Esophagus squamous epithelium (tissue), 4 donors: ENCODE data around the gene HERC2.

Experiments used
- POLR2A ChIP-seq, 4 donors: fragments of 450-650 bp; IDR thresholded peaks; one replicate each; pipeline ENCODE4 v1.6.1; 2017; ENCODE audit warnings: antibody characterized with exemption in 4 of 4, mild to moderate bottlenecking in 4 of 4, moderate library complexity in 3 of 4
- TF ChIP-seq, protein P1 (sequence below), 6 experiments: fragments of 450-650 bp in 4 of 6; fragments of 200-600 bp in 2 of 6; sonication (generic) in 2 of 6; IDR thresholded peaks; one replicate each; pipeline ENCODE4 v1.5.1; 2016 to 2019; ENCODE audit warnings: antibody characterized with exemption in 6 of 6, mild to moderate bottlenecking in 4 of 6, moderate library complexity in 4 of 6

DNA sequence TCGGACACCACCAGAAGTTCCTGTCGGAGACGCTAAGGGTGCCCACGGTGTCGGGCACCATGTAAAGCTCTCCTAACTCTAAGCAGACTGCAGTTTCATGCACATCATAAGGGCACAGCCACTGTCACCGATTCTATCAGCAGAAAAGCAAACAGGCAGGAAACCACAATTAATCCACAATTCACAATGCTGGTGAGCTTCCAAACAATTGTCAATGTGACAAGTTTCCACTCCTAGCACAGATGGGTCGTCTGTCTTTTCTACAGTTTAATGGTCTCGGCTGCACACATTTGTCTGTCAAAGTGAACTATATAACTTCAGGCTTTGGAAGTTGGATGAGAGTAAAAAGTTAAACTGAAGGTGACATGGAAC, 214.1 kb downstream of the HERC2 start:
- TF ChIP-seq, protein P1, sequence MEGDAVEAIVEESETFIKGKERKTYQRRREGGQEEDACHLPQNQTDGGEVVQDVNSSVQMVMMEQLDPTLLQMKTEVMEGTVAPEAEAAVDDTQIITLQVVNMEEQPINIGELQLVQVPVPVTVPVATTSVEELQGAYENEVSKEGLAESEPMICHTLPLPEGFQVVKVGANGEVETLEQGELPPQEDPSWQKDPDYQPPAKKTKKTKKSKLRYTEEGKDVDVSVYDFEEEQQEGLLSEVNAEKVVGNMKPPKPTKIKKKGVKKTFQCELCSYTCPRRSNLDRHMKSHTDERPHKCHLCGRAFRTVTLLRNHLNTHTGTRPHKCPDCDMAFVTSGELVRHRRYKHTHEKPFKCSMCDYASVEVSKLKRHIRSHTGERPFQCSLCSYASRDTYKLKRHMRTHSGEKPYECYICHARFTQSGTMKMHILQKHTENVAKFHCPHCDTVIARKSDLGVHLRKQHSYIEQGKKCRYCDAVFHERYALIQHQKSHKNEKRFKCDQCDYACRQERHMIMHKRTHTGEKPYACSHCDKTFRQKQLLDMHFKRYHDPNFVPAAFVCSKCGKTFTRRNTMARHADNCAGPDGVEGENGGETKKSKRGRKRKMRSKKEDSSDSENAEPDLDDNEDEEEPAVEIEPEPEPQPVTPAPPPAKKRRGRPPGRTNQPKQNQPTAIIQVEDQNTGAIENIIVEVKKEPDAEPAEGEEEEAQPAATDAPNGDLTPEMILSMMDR (IDR thresholded peaks at IDR 0.05), result no peak
- TF ChIP-seq POLR2A (IDR thresholded peaks at IDR 0.05), result no peak
